GM12878 (cell line): ENCODE results near the gene ULBP3. TPM values are rescaled to one million over a fixed set of nuclear protein-coding genes. Genes with fewer than 3 reads are reported as not detected.

Experiments
- ATAC-seq: fragments of 200-7000 bp; cut with Tn5 transposase; 3 replicates; pipeline ENCODE4 v1.9.1; 2020; ENCODE audit warnings: mild to moderate bottlenecking, moderate library complexity
- BruUV-seq: library from RNA; stranded (reverse); fragments of 400-500 nt; replicated peaks from 2 replicates; lab custom pipeline; 2021; lab: Mats Ljungman, UMichigan
- CTCF ChIA-PET: fragments of 300-600 bp; sonication (Branson Sonifier 250); formaldehyde crosslinking; extraction: SDS; loops from one replicate; lab custom pipeline; 2021; ENCODE audit warnings: inconsistent platforms; lab: Yijun Ruan, JAX
- POLR2A ChIA-PET: fragments of 350-600 bp; formaldehyde crosslinking; extraction: SDS; loops from one replicate; lab custom pipeline; 2021; ENCODE audit warnings: inconsistent platforms; lab: Charles Lee
- RAD21 ChIA-PET: fragments of 300-600 bp; sonication (Branson Sonifier 250); formaldehyde crosslinking; loops from one replicate; lab custom pipeline; 2023; ENCODE audit warnings: antibody characterized with exemption; ENCODE audit not compliant: unreplicated experiment; lab: Charles Lee
- SMC1A ChIA-PET: fragments of 300-600 bp; sonication (Branson Sonifier 250); formaldehyde crosslinking; loops from one replicate; lab custom pipeline; 2023; ENCODE audit not compliant: unreplicated experiment, uncharacterized antibody; lab: Charles Lee
- DNase-seq: peaks from one replicate; pipeline ENCODE4 v3.0.0-alpha.2; 2011; ENCODE audit warnings: low read depth, low spot score
- FAIRE-seq: peaks from 3 replicates; lab custom pipeline; 2011; peaks lifted over from hg19 to GRCh38; lab: Jason Lieb, UNC
- H2AFZ ChIP-seq: 2 replicates; pipeline ENCODE4 v1.6.0; 2011; ENCODE audit warnings: low read depth, low read length, control low read depth; ENCODE audit not compliant: control insufficient read depth
- H3K27ac ChIP-seq: 2 replicates; pipeline ENCODE4 v1.5.1; 2011; ENCODE audit warnings: control low read depth; ENCODE audit not compliant: control insufficient read depth, insufficient read depth
- H3K27me3 ChIP-seq, 2 experiments: replicated peaks in 1 of 2; 2 replicates each; pipeline versions ENCODE4 v1.6.0 to v1.6.1; 2011; ENCODE audit warnings: low read length in 1 of 2; ENCODE audit not compliant: control insufficient read depth in 2 of 2, insufficient read depth in 2 of 2
- H3K36me3 ChIP-seq, 2 experiments: 2 replicates each; pipeline ENCODE4 v1.5.1; 2011; ENCODE audit warnings: low read length in 1 of 2; ENCODE audit not compliant: control insufficient read depth in 2 of 2, insufficient read depth in 2 of 2
- H3K4me1 ChIP-seq: 2 replicates; pipeline ENCODE4 v1.6.1; 2011; ENCODE audit warnings: mild to moderate bottlenecking, low read length, moderate library complexity, mixed read lengths; ENCODE audit not compliant: control insufficient read depth, insufficient read depth
- H3K4me2 ChIP-seq: 2 replicates; pipeline ENCODE4 v1.6.0; 2011; ENCODE audit warnings: control low read depth; ENCODE audit not compliant: control insufficient read depth, insufficient read depth
- H3K4me3 ChIP-seq: fragments of 200-600 bp; sonication (generic); 2 replicates; pipeline ENCODE4 v1.5.1; 2016
- H3K79me2 ChIP-seq: 2 replicates; pipeline ENCODE4 v1.6.0; 2011; ENCODE audit warnings: low read length; ENCODE audit not compliant: control insufficient read depth, insufficient read depth
- H3K9ac ChIP-seq: 2 replicates; pipeline ENCODE4 v1.8.0; 2011; ENCODE audit warnings: low read length, control low read depth, mixed read lengths; ENCODE audit not compliant: control insufficient read depth, insufficient read depth
- H3K9me3 ChIP-seq: replicated peaks from 3 replicates; pipeline ENCODE4 v1.5.1; 2011; ENCODE audit warnings: mild to moderate bottlenecking, low read length; ENCODE audit not compliant: control insufficient read depth, insufficient read depth
- H4K20me1 ChIP-seq: 2 replicates; pipeline ENCODE4 v1.6.0; 2011; ENCODE audit not compliant: control insufficient read depth, insufficient read depth
- CBFB ChIP-seq: IDR thresholded peaks from 2 replicates; pipeline ENCODE4 v1.6.1; 2016; ENCODE audit warnings: antibody characterized with exemption, low read depth
- ESRRA ChIP-seq: IDR thresholded peaks from 2 replicates; pipeline ENCODE4 v1.6.1; 2012; ENCODE audit warnings: mild to moderate bottlenecking, low read length, improper control_type of control experiment
- MLLT1 ChIP-seq: fragments of 450-650 bp; IDR thresholded peaks from 2 replicates; pipeline ENCODE4 v1.6.1; 2016; ENCODE audit warnings: mild to moderate bottlenecking
- NR2C1 ChIP-seq: fragments of 450-650 bp; IDR thresholded peaks from 2 replicates; pipeline ENCODE4 v1.6.1; 2017; ENCODE audit warnings: antibody characterized with exemption, mild to moderate bottlenecking, moderate library complexity
- PAX8 ChIP-seq: fragments of 450-650 bp; IDR thresholded peaks from 2 replicates; pipeline ENCODE4 v1.6.1; 2017; ENCODE audit warnings: mild to moderate bottlenecking, moderate library complexity
- POLR2AphosphoS5 ChIP-seq: IDR thresholded peaks from 2 replicates; pipeline ENCODE4 v1.6.1; 2011; ENCODE audit warnings: mild to moderate bottlenecking, low read length, inconsistent platforms
- RB1 ChIP-seq: fragments of 450-650 bp; formaldehyde crosslinking; IDR thresholded peaks from 2 replicates; pipeline ENCODE4 v1.6.1; 2017; ENCODE audit warnings: mild to moderate bottlenecking, borderline replicate concordance
- RELB ChIP-seq: fragments of 450-650 bp; IDR thresholded peaks from 2 replicates; pipeline ENCODE4 v1.6.1; 2017; ENCODE audit warnings: low read depth, mild to moderate bottlenecking, moderate library complexity
- REST ChIP-seq: IDR thresholded peaks from 2 replicates; pipeline ENCODE4 v1.6.1; 2012; ENCODE audit warnings: mild to moderate bottlenecking, low read depth, low read length
- SRF ChIP-seq, 2 experiments: IDR thresholded peaks; 2 replicates each; pipeline ENCODE4 v1.6.1; 2011; ENCODE audit warnings: low read depth in 2 of 2, low read length in 2 of 2, mild to moderate bottlenecking in 1 of 2, moderate library complexity in 1 of 2
- WRNIP1 ChIP-seq: IDR thresholded peaks from 2 replicates; pipeline ENCODE4 v1.6.1; 2011; ENCODE audit warnings: low read depth, low read length, improper control_type of control experiment, borderline replicate concordance
- WGBS: methylation state at CpG from one replicate; pipeline ENCODE4 v1.1.6; 2016; ENCODE audit warnings: low lambda C conversion rate; ENCODE audit not compliant: insufficient replicate concordance, insufficient coverage; ENCODE audit errors: missing lambda C conversion rate; 5-methylcytosine and 5-hydroxymethylcytosine counted together
- in situ Hi-C: fragments of 300-500 bp; cut with MboI; formaldehyde crosslinking; loops from 9 replicates; pipeline ENCODE4 v1.14.3; 2018; ENCODE audit warnings: mixed read lengths
- intact Hi-C: fragments of 100-400 bp; cut with micrococcal nuclease; formaldehyde crosslinking; loops from one replicate; pipeline ENCODE4 v1.14.2; 2022; ENCODE audit not compliant: unreplicated experiment
- polyA plus RNA-seq, 11 experiments: library from polyadenylated mRNA; depleted of rRNA in 4 of 11; unstranded in 6 of 11; stranded (reverse) in 5 of 11; fragments of >200 nt; fragmentation: Nextera tagmentation in 4 of 11; fragmentation: Illumina TruSeq in 1 of 11; extraction: Ambion mirVana in 4 of 11; extraction: Trizol in 1 of 11; gene quantifications; 1 replicate in 1 of 11; 2 replicates in 10 of 11; pipeline versions ENCODE4 v1.2.1 to v1.2.3, GENCODE V29; 2011 to 2016; ENCODE audit warnings: inconsistent platforms in 2 of 11, missing spikeins in 2 of 11, low read depth in 1 of 11
- total RNA-seq, 4 experiments: library from RNA; depleted of rRNA in 3 of 4; stranded (reverse); fragments of >200 nt in 3 of 4; fragmentation: Illumina TruSeq in 1 of 4; extraction: Trizol in 1 of 4; gene quantifications; 2 replicates each; pipeline versions ENCODE4 v1.2.1 to v1.2.3, GENCODE V29; 2013 to 2021

The ULBP3 gene
- total and polyA plus RNA-seq, 10 of the 15 experiments (the other 5 are each of a cell fraction or from before 2014, with no cell fraction given), result 0.08 to 0.16 TPM; not detected in 8

- H3K9me3 ChIP-seq, result no peaks in the 10 kb centered on the region
- TF ChIP-seq CBFB, result no peak
- no peak for TF ChIP-seq REST
- TF ChIP-seq PAX8, result no peak
- no peak for TF ChIP-seq RELB
- TF ChIP-seq MLLT1, result no peak
- no peak for TF ChIP-seq SRF (IDR thresholded peaks at IDR 0.05; ENCODE audit: low read depth in 2 of 2, low read length in 2 of 2)
- no peak for TF ChIP-seq WRNIP1
- TF ChIP-seq ESRRA, result no peak
- TF ChIP-seq RB1, result no peak
- TF ChIP-seq NR2C1, result no peak
- TF ChIP-seq POLR2AphosphoS5, result no peak
- ChIA-PET SMC1A (interaction anchor here (1.7 kb wide), 1 partner anchor 269 kb away, joined by 3 read pairs; no protein-coding TSS in a partner anchor), POLR2A (no interaction called here), RAD21 (no interaction called here), CTCF (interaction anchor here (1.0 to 1.6 kb wide), 4 partner anchors 13 to 328 kb away, joined by 3 to 5 read pairs (median 4); no protein-coding TSS in a partner anchor)
- no peak overlapping the region; the same call in 1 of the 2 replicates for H3K4me3 ChIP-seq
- in situ Hi-C loops (no loop called here), intact Hi-C loops (loop anchor here (5.0 kb wide), 1 partner anchor 131 kb away; no protein-coding TSS in a partner anchor)
- WGBS, result 13% methylated on average over 4 of the region's 4 CpGs
- H3K9ac ChIP-seq, result no peak overlapping the region
- peak overlapping the region; percentile 77; the same call in 1 of the 2 replicates for H2AFZ ChIP-seq
- no peak overlapping the region for H3K27ac ChIP-seq
- FAIRE-seq, result no peak
- BruUV-seq, result no TSS peak
- peaks cover 2% of the 10 kb centered on the region in 2 experiments; a peak in 2 of 4 replicates for H3K27me3 ChIP-seq
- no peaks in the 10 kb centered on the region for H4K20me1 ChIP-seq
- H3K36me3 ChIP-seq, result no peaks in the 10 kb centered on the region
- no peaks in the 10 kb centered on the region for H3K4me1 ChIP-seq
- H3K4me2 ChIP-seq, result peak overlapping the region; percentile 79
- no peak for DNase-seq
- H3K79me2 ChIP-seq, result no peaks in the 10 kb centered on the region
- ATAC-seq, result peak; percentile 3; the same call in 2 of the 3 replicates
Observed at GRCh38 chr6:150068151-150068550, 770 bp downstream of the ULBP3 start.
